GM12874 (cell line): ENCODE results near the gene ITPK1.

ENCODE experiments used
- CTCF ChIP-seq: IDR thresholded peaks from 2 replicates; pipeline ENCODE4 v1.5.1; 2011; ENCODE audit warnings: low read depth, mild to moderate bottlenecking, control low read depth, low read length, moderate library complexity; ENCODE audit not compliant: insufficient read depth

Gene ITPK1

DNA sequence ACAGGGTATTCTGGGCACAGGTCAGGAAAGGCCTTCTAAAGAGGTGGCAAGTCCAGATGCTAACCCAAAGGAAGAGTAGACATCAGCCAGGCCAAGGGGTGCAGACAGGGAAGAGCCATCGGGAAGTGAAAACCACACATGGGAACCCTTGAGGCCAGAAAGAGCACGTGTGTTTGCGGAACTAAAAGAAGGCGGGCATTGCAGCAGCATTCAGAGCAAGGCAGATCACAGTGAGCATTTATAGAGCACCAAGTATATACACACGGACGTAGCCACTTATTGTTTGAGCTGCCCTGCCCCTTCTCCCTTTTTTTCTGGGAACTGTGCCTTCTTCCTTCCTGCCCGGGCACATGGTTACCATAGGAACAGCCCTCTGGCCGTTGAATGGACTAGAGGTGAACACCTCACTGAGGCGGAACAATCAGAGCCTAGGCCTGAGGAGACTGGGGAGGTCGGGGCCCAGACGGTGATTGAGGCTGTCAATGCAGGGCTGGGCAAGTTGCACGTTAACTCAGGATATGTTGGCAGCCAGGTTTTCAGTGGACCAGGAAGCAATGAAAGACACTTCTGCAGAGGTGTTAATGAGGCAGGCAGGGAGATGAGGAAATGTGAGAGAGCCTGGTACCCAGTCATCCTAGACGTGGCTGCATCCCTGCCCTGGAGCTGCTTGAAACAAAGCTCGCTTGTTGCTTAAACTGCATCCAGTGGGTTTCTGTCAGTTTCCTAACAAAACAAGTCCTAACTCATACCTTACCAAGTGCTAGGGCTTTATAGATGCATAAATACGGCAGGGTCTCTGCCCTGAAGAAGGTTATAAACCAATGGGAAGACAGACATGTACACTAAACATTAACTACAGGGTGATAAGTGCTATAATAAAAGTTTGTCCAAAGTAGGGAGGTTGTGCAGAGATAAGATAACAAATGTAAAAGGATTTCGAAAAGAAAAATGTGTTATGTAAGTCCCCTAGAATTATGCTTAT lies 34.8 kb upstream of the ITPK1 start:
- TF ChIP-seq CTCF = no peak

GRCh38 chr14:93148979-93149378 lies 33.3 kb upstream of the ITPK1 start:
- TF ChIP-seq CTCF = no peak

GRCh38 chr14:93146119-93146518 lies 30.4 kb upstream of the ITPK1 start:
- TF ChIP-seq CTCF = no peak

DNA sequence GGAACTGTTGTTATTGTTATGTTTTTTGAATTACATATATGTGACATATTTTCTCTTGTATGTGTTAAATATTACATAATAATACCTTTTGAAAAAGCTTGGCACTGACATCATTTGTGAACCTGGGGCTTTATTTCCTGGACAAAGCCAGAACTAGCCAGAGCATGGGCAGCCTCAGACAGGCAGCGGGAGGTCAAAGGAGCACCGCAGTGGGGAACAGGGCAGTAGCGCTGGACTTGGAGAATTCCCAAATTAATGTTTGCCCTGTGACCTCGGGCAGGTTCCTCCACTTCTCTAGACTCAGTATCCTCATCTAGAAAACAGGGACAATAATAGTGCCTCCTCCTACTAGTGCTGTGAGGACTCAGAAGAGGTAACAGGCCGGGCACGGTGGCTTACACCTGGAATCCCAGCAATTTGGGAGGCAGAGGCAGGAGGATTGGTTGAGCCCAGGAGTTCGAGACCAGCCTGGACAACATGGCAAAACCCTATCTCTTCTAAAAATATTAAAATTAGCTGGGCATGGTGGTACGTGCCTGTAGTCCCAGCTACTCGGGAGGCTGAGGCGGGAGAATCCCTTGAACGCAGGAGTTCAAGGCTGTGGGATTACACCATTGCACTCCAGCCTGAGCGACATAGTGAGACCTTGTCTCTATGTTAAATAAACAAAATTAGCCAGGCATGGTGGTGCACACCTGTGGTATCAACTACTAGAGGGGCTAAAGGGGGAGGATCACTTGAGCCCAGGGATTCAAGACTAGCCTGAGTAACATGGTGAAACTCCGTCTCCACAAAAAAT lies 27.3 kb upstream of the ITPK1 start:
- TF ChIP-seq CTCF = no peak

GRCh38 chr14:93137864-93138263 lies 22.1 kb upstream of the ITPK1 start:
- no peak for TF ChIP-seq CTCF

DNA sequence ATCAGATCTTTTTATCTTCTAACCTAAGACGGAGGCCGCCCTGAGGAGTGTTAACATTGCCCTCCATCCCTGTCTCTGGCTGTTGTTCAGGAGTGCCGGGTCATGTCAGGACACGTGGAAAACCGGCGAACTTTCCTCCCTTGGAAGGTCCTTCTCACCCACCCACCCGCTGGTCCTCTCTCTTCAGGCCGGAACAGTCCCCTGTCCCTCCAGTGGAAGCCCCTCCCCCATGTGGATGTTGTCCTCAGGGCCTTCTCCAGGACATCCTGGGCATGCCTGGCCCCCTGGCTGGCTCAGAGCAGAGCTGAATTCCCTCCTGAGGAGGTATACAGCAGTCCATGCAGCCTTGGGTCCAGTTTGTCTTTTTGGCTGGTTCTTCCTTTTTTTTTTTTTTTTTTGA lies 20.3 kb upstream of the ITPK1 start:
- no peak for TF ChIP-seq CTCF

DNA sequence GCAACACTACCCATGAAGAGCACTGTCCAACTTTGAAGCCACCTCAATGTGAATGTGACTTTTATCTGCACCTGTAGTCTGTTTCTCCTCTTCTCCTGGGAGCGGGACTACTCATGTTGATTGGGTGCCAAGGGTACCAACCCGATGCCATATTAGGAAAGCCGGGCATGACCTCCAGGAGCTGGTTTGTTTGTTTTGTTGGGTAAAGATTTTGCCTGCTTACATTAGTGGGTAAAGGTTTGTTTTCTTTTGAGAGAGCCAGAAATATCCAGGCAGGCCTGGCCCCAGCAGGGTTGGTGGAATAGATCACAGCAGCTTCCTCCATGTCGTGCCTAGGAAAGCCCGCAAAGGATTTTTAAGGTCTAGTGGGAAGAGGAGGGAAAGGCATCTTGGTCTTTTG lies 19.7 kb upstream of the ITPK1 start:
- TF ChIP-seq CTCF = no peak
